GM06990 (cell line): ENCODE data around the gene ZNF334.

Experiments
- DNase-seq: peaks from one replicate; pipeline ENCODE4 v3.0.0-alpha.2; 2011; ENCODE audit not compliant: insufficient read length; ENCODE audit errors: extremely low read depth
- H3K27me3 ChIP-seq: replicated peaks from 2 replicates; pipeline ENCODE4 v1.6.0; 2011; ENCODE audit warnings: low read length; ENCODE audit not compliant: control insufficient read depth, insufficient read depth
- H3K36me3 ChIP-seq: 2 replicates; pipeline ENCODE4 v1.5.1; 2011; ENCODE audit warnings: low read length; ENCODE audit not compliant: control insufficient read depth, insufficient read depth
- H3K4me3 ChIP-seq: replicated peaks from 2 replicates; pipeline ENCODE4 v1.5.1; 2011; ENCODE audit warnings: low read depth, mild to moderate bottlenecking, control low read depth, low read length
- TF ChIP-seq, protein P1 (sequence below): IDR thresholded peaks from 2 replicates; pipeline ENCODE4 v1.5.1; 2011; ENCODE audit warnings: low read length, control low read depth, mild to moderate bottlenecking, inconsistent platforms; ENCODE audit not compliant: insufficient read depth, poor library complexity, severe bottlenecking

Gene ZNF334

DNA sequence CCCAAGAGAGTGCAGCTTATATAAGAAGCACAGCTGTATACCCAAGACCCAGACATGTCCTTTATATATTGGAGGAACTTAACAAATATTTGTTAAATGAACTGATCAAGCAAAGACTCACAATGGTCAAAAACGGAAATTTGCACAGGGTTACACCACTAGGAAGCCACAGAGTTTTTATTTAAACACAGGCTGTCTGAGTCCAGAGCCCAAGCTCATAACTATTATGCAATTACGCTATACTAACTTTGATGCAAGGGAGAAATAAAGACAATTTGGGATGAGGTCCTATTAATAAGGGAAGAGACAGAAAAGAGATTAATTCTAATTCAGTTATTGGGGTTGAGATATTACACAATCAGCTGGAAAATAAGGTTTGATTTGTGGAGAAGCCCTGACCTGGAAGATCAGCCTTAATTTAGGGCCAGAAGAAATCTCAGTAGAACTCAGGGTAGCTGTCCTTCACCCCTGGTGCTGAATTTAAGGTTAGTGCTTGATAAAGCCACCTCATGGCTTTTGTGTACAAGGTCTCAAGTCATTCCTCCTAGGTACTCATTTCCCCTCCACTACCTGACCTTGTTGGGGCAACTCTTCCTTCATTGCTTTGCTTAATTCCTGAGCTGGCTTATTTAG, 10.5 kb upstream of the ZNF334 start:
- TF ChIP-seq, protein P1, sequence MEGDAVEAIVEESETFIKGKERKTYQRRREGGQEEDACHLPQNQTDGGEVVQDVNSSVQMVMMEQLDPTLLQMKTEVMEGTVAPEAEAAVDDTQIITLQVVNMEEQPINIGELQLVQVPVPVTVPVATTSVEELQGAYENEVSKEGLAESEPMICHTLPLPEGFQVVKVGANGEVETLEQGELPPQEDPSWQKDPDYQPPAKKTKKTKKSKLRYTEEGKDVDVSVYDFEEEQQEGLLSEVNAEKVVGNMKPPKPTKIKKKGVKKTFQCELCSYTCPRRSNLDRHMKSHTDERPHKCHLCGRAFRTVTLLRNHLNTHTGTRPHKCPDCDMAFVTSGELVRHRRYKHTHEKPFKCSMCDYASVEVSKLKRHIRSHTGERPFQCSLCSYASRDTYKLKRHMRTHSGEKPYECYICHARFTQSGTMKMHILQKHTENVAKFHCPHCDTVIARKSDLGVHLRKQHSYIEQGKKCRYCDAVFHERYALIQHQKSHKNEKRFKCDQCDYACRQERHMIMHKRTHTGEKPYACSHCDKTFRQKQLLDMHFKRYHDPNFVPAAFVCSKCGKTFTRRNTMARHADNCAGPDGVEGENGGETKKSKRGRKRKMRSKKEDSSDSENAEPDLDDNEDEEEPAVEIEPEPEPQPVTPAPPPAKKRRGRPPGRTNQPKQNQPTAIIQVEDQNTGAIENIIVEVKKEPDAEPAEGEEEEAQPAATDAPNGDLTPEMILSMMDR, result no peak
- Histone ChIP-seq H3K27me3 (no peaks in the 10 kb centered on the region; the same call in 1 of the 2 replicates), H3K36me3 (no peaks in the 10 kb centered on the region), H3K4me3 (no peak overlapping the region)
- no peak for DNase-seq

DNA sequence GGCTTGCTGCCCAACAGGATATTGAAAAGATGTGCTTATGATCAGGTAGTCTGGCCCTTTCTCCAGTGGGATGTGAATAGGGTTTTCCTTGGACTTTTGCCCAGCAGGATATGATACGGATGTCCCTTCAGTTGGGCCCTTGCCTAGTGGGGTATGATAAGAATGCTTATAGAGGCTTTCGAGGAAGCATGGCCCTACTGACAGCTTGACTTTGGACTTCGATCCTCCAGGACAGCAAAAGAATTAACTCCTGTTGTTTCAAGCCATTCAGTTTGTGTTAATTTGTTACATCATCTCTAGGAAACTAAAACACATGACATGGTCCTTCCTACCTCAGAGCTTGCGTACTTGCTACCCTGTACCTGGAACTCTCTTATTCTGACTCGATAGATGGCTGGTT, 9.7 kb upstream of the ZNF334 start:
- TF ChIP-seq, protein P1, result no peak
- DNase-seq, result no peak
- no peaks in the 10 kb centered on the region for H3K36me3 ChIP-seq
- H3K27me3 ChIP-seq, result no peaks in the 10 kb centered on the region; the same call in 1 of the 2 replicates
- H3K4me3 ChIP-seq, result no peak overlapping the region

DNA sequence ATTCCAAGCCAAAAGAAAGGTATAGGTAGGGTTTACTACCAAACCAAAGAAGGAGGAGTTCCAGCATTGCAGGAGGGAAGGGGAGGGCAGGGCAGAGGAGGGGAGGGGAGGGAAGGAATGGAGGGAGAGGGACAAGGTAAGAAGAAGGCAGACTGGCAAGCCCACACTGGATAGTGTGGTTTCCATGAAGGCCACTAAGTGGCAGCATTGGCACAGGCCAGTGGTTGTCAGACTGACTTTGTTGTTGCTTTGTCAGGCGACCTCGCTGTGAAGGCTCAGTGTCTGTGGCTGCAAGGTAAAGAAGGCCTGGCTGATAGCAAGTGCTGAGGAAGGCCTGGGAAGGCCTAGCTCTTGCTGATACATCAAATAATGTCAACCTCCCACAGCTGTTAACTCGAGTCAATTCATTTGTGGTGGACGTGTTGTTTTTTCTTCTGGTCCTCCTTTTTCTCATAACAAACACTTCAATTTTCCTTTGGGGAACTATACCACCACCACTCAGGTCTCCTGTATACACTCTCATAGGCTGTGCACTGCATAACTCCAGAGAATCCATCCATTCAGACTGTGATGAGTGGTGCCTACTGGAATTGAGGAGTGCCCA, 7.7 kb upstream of the ZNF334 start:
- peak; percentile 18 for DNase-seq
- H3K4me3 ChIP-seq, result no peak overlapping the region
- TF ChIP-seq, protein P1, result peak; percentile 78

DNA sequence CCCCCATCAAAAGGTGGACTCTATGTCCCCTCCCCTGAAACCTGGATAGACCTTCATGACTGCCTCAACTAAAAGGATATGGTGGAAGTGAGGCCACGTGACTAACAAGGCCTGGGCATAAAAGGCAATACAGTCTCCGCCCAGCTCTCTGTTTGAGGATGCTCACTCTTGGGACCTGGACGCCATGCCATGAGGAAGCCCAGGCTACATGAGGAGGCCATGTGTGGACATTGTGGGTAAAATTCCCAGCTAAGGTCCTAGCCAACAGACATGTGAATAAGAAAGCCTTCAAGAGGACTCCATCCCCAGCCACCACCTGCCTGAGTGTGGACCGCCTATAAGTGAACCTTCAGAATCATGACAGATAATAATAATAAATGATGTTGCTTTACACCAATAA, 7.2 kb upstream of the ZNF334 start:
- DNase-seq, result no peak
- Histone ChIP-seq H3K4me3 (no peak overlapping the region), H3K36me3 (no peaks in the 10 kb centered on the region), H3K27me3 (no peaks in the 10 kb centered on the region; the same call in 1 of the 2 replicates)
- TF ChIP-seq, protein P1, result no peak

More for the DNA sequence above, 7.7 kb upstream of the ZNF334 start:
- no peaks in the 10 kb centered on the region for H3K36me3 ChIP-seq
- H3K27me3 ChIP-seq, result no peaks in the 10 kb centered on the region; the same call in 1 of the 2 replicates

DNA sequence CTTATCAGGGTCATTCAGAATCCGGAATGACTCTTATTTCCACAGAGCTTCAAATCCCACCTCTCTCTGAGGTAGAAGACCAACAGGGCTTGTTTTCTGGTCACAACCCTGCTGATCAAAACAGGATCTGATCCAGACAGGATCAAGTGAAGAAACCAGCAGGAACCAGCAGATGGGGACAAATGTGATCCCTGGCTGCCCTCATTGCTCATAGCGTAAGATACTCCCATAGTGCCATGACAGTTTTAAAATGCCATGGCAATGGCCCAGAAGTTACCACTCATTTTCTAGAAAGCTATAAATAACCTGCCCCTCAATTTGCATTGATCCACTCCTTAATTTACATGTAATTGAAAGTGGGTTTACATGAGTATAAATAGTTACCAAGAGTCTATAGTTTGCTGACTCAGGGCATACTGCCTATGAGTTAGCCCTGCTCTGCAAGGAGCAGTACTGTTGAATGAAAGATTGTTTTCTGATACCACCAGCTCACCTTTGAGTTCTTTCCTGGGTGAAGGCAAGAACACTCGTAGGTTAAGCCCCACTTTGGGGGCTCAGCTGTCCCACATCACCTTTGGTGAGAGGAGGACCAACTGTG, 6.2 kb upstream of the ZNF334 start:
- no peak overlapping the region for H3K4me3 ChIP-seq
- TF ChIP-seq, protein P1, result no peak
- DNase-seq, result no peak
- no peaks in the 10 kb centered on the region; the same call in 1 of the 2 replicates for H3K27me3 ChIP-seq
- no peaks in the 10 kb centered on the region for H3K36me3 ChIP-seq
